CD4-positive, alpha-beta T cell treated with Interleukin-21 for 1 hour (primary cell): ENCODE data around the gene ACADL.

Experiments used
- DNase-seq: peaks from one replicate; pipeline ENCODE4 v3.0.0-alpha.2; 2020

The ACADL gene

DNA sequence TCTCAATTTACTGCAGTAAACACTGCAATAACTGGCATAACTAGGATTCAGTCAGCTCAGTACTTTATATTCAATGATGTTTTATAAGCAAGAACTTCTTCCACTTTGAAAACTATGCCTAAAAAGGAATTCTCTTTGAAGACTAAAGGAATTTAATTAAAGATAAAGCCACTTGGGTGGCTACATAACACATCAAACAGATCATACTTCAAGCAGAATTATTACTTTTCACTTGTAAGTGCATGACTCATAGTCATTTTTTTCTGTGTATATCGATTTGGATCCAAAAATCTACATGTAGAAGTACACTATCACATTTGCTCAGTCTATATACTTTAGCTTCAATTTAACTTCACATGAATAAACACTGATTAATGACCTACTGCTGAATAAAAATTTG, 58.0 kb downstream of the ACADL start:
- DNase-seq = no peak

DNA sequence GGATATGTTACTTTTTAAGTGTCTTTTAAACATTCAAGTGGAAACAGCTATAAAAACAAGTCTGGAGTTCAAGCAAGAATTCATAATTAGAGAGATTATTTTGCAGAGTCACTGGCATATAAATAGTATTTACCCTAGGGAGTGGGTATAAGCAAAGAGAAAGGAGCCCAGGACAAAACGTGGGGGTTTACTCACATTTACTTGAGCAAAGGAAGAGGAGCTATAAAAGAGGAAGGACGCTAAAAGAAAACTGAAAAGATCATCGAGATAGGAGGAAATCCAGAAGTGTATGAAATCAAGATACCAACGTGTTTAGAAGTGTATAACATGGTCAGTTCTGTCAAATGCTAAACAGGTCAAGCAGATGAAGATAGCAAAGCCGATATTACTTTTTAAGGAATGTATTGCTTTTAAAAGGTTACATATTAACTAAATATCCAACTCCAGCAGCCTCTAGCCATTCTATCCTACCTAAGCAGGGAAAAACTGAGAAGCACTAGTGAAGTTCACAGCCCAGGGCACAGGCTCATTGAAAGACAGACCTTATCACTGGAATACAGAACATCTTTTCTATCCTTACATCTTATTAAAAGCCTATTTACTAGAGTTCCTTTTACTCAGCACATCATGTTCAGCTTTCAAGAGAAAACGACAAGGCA, 62.7 kb downstream of the ACADL start:
- DNase-seq = no peak

DNA sequence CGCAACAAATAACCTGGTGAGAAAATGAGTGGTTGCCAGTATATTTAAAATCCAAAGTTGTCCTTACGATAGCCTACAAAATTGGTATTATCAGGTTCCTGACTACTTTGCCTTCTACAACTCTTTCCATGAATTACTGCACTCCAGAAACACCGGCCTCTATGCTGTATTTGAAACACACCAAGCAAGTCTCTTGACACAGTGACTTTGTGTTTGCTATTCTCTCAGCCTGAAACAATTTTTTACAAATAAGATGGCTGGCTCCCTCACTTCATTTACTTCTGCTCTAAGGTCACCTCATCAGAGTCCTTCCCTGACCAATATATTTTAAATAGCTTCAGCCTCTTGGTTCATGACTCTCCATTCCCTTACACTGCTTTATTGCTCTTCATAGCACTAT, 66.2 kb downstream of the ACADL start:
- no peak for DNase-seq

DNA sequence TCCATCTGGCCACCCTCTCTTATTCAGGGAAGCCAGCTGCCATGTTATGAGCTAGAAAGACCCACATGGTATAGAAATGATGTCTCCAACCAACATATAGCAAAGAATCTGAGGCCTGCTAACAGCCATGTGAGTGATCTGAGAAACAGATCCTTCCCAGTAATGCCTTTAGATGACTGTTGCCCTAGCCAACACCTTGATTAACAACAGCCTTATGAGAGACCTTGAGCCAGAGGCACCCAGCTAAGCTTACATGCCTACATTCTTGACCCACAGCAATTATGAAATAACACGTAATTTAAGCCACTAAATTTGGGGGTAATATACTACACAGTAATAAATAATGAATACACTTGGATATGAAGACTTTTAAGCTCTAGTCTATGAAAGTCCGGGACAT, 67.0 kb downstream of the ACADL start:
- DNase-seq = no peak

DNA sequence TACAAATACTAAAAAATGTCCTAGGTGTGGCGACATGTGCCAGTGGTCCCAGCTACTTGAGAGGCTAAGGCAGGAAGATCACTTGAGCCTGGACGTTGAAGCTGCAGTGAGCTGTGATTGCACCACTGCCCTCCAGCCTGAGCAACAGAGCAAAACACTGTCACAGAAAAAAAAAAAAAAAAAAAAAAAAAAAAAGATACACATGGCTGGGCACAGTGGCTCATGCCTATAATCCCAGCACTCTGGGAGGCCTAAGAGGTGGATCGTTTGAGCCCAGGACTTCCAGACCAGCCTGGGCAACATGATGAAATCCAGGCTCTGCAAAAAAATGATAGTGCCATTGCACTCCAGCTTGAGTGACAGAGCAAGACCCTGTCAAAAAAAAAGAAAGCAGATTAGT, 67.7 kb downstream of the ACADL start:
- DNase-seq = no peak

DNA sequence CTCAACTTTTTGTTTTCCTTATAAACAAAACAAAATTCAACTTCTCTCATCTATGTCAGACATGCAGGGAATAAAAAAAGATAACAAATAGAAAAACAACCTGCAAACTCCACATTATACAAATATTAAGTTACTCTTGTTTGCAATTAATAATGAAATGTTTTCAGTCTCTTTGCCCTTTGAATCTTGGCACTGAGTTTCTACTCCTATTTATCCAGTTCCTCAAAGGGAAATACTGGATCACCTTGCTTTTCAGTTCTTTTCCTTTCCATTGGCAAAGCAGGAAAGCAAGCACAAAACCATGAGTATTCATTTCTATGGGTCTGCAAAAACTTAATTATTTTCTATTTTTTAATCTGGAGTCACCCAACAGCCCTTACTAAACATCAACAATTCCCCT, 77.6 kb downstream of the ACADL start:
- DNase-seq = no peak
